22Rv1 (cell line): Measurements from ENCODE around the gene ESYT2.

Experiments
- ZFX ChIP-seq: fragments of 450-650 bp; IDR thresholded peaks from 2 replicates; pipeline ENCODE4 v1.6.1; 2017; ENCODE audit warnings: antibody characterized with exemption, borderline replicate concordance
- TF ChIP-seq, protein P1 (sequence below): fragments of 450-650 bp; IDR thresholded peaks from 2 replicates; pipeline ENCODE4 v1.5.1; 2017; ENCODE audit warnings: mild to moderate bottlenecking

DNA sequence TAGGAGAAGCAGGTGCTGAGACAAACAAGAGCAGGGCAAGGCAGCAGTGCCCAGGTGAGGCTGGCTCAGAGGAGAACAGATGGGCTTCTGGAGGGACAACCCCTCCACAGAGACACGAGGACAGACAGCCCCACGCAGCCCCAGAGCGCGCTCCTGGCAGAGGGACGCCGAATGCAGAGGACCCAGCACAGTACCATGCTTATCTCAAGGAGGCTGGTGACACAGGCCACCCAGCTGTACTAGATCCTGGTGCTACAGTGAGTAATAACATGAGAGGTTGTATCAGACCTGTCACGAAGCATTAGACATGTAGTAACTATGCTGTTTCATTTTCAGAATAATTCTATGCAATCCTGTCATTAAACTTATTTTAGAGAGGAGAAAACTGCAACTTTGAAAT, 64.3 kb downstream of the ESYT2 start:
- TF ChIP-seq, protein P1, sequence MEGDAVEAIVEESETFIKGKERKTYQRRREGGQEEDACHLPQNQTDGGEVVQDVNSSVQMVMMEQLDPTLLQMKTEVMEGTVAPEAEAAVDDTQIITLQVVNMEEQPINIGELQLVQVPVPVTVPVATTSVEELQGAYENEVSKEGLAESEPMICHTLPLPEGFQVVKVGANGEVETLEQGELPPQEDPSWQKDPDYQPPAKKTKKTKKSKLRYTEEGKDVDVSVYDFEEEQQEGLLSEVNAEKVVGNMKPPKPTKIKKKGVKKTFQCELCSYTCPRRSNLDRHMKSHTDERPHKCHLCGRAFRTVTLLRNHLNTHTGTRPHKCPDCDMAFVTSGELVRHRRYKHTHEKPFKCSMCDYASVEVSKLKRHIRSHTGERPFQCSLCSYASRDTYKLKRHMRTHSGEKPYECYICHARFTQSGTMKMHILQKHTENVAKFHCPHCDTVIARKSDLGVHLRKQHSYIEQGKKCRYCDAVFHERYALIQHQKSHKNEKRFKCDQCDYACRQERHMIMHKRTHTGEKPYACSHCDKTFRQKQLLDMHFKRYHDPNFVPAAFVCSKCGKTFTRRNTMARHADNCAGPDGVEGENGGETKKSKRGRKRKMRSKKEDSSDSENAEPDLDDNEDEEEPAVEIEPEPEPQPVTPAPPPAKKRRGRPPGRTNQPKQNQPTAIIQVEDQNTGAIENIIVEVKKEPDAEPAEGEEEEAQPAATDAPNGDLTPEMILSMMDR, result no peak
- no peak for TF ChIP-seq ZFX
